H1 (cell line): ENCODE measurements around the gene AOPEP.

Experiments used
- CEBPB ChIP-seq: IDR thresholded peaks from 2 replicates; pipeline ENCODE4 v1.6.1; 2012; ENCODE audit warnings: low read depth, low read length
- CTCF ChIP-seq, 3 experiments: IDR thresholded peaks; 1 replicate in 2 of 3; 2 replicates in 1 of 3; pipeline versions ENCODE4 v1.5.1 to v1.6.1; 2011; ENCODE audit warnings: low read length in 3 of 3, mild to moderate bottlenecking in 3 of 3, inconsistent platforms in 2 of 3, low read depth in 1 of 3, moderate library complexity in 1 of 3; ENCODE audit not compliant: insufficient read depth in 1 of 3; ENCODE audit errors: control extremely low read depth in 1 of 3
- EP300 ChIP-seq, 2 experiments: IDR thresholded peaks; 1 replicate in 1 of 2; 2 replicates in 1 of 2; pipeline ENCODE4 v1.6.1; 2011 to 2012; ENCODE audit warnings: low read depth in 2 of 2, low read length in 2 of 2, mild to moderate bottlenecking in 2 of 2, borderline replicate concordance in 1 of 2, inconsistent platforms in 1 of 2, moderate library complexity in 1 of 2
- FOSL1 ChIP-seq: IDR thresholded peaks from 2 replicates; pipeline ENCODE4 v1.6.1; 2011; ENCODE audit warnings: mild to moderate bottlenecking, low read depth, low read length, moderate library complexity; ENCODE audit not compliant: insufficient read depth
- JUN ChIP-seq: IDR thresholded peaks from 2 replicates; pipeline ENCODE4 v1.6.1; 2011; ENCODE audit warnings: low read depth, mild to moderate bottlenecking, improper control_type of control experiment, low read length
- MAX ChIP-seq: IDR thresholded peaks from 2 replicates; pipeline ENCODE4 v1.6.1; 2012; ENCODE audit warnings: inconsistent platforms
- PHF8 ChIP-seq: fragments of 200-600 bp; sonication (generic); conservative IDR thresholded peaks from 2 replicates; pipeline ENCODE4 v1.7.1; 2012; ENCODE audit warnings: low read depth, mild to moderate bottlenecking, inconsistent platforms, low read length, moderate library complexity
- POLR2AphosphoS5 ChIP-seq: IDR thresholded peaks from 2 replicates; pipeline ENCODE4 v1.6.1; 2011; ENCODE audit warnings: low read depth, low read length
- TAF1 ChIP-seq: IDR thresholded peaks from 2 replicates; pipeline ENCODE4 v1.6.1; 2011; ENCODE audit warnings: mild to moderate bottlenecking, low read depth, low read length

GRCh38 chr9:94911986-94912635, 185.6 kb downstream of the AOPEP start:
- TF ChIP-seq CTCF (IDR thresholded peaks at IDR 0.05; ENCODE audit: control extremely low read depth in 1 of 3, insufficient read depth in 1 of 3, low read depth in 1 of 3, low read length in 3 of 3) (no peak), PHF8 (no peak), JUN (no peak), CEBPB (no peak), MAX (no peak), POLR2AphosphoS5 (no peak), EP300 (IDR thresholded peaks at IDR 0.05; ENCODE audit: borderline replicate concordance in 1 of 2, low read depth in 2 of 2, low read length in 2 of 2) (no peak), TAF1 (no peak), FOSL1 (no peak)
